Stimulated activated CD4-positive, alpha-beta T cell treated with anti-CD3 and anti-CD28 coated beads, Interleukin-4, amount 100 ng/mL, for 4 hours (primary cell): Measurements from ENCODE around the gene PIGA.
"Not testable (repeated sequence)": the region's sequence is repeated elsewhere in the genome, so short reads cannot be mapped to it uniquely, and the experiment has no call there.

Experiments
- DNase-seq, 2 experiments: peaks; one replicate each; pipeline ENCODE4 v3.0.0-alpha.2; 2020

The PIGA gene

GRCh38 chrX:15320297-15320696 is 15.0 kb downstream of the PIGA start:
- DNase-seq = no peak

GRCh38 chrX:15319075-15319474 is 16.2 kb downstream of the PIGA start:
- DNase-seq = no peak

GRCh38 chrX:15315509-15315908 is 19.8 kb downstream of the PIGA start, which contains the start of gene ASB11:
Gene ASB11 (minus strand): TSS chrX:15315640. CDS start chrX:15315605, 35 bp downstream.
- no peak for DNase-seq

- no peak for DNase-seq
Observed at GRCh38 chrX:15314472-15314871, 20.9 kb downstream of the PIGA start.

- no peak for DNase-seq
Observed at GRCh38 chrX:15311119-15311518, 24.2 kb downstream of the PIGA start.

GRCh38 chrX:15310117-15310516 is 25.2 kb downstream of the PIGA start:
- DNase-seq = no peak

GRCh38 chrX:15305899-15306298 is 29.4 kb downstream of the PIGA start:
- DNase-seq = not testable (repeated sequence)

GRCh38 chrX:15301924-15302323 is 33.4 kb downstream of the PIGA start:
- DNase-seq = no peak

GRCh38 chrX:15299941-15300851 is 35.1 kb downstream of the PIGA start:
- no peak for DNase-seq

- DNase-seq = no peak
Observed at GRCh38 chrX:15298780-15299179, 36.5 kb downstream of the PIGA start.

- no peak for DNase-seq
Observed at GRCh38 chrX:15298201-15298600, 37.1 kb downstream of the PIGA start.

GRCh38 chrX:15293451-15293850 is 41.9 kb downstream of the PIGA start:
- DNase-seq = no peak

- no peak for DNase-seq
Observed at GRCh38 chrX:15292861-15293260, 42.5 kb downstream of the PIGA start.

GRCh38 chrX:15277604-15278003 is 57.7 kb downstream of the PIGA start:
- DNase-seq = no peak

- DNase-seq = no peak
Observed at GRCh38 chrX:15274946-15275345, 60.4 kb downstream of the PIGA start.

- DNase-seq = not testable (repeated sequence)
Observed at GRCh38 chrX:15273275-15273674, 62.0 kb downstream of the PIGA start.

GRCh38 chrX:15271757-15272156 is 63.6 kb downstream of the PIGA start:
- DNase-seq = no peak

- no peak for DNase-seq
Observed at GRCh38 chrX:15269618-15270521, 65.5 kb downstream of the PIGA start, which contains the start of gene ASB9. Gene ASB9 (minus strand): TSS chrX:15270083. CDS start chrX:15269874, 209 bp downstream.
